Measurements from ENCODE around the gene METTL24. TPM values are rescaled to one million over a fixed set of nuclear protein-coding genes. Genes with fewer than 3 reads are reported as not detected.

METTL24 gene
- 1 to 10 TPM; 1.7 to 2.1 TPM for total RNA-seq
- long read RNA-seq, partial matches to known transcripts, result 0 of 2 reads
- long read RNA-seq, other reads (novel, unspliced or antisense), result 2 of 2 reads

GRCh38 chr6:110357664-110358552, at the start of gene METTL24:
TSS of gene METTL24 (minus strand) at chr6:110358349. CDS start at chr6:110358272, 77 bp downstream.
- peak; percentile 37 for DNase-seq
- intact Hi-C loops (cut with DNase I), result no loop called here

GRCh38 chr6:110404607-110405006, 46.5 kb upstream of the METTL24 start:
- DNase-seq (no peak), ATAC-seq (peak; percentile 65 to 66)
- intact Hi-C loops (cut with DNase I), result no loop called here

More at GRCh38 chr6:110357664-110358552, at the start of gene METTL24:
- peak; percentile 69 to 72 for ATAC-seq

GRCh38 chr6:110401585-110402176, 43.5 kb upstream of the METTL24 start:
- no peak for DNase-seq
- no peak for ATAC-seq
- intact Hi-C loops (cut with DNase I), result no loop called here

- DNase-seq, result no peak
- intact Hi-C loops (cut with DNase I), result no loop called here
- ATAC-seq, result peak; percentile 9 to 33
Observed at GRCh38 chr6:110400208-110400607, 42.1 kb upstream of the METTL24 start.

GRCh38 chr6:110399219-110400071, 41.3 kb upstream of the METTL24 start:
- ATAC-seq, result peak; percentile 60 to 70
- intact Hi-C loops (cut with DNase I), result no loop called here
- DNase-seq, result no peak

GRCh38 chr6:110398778-110399177, 40.6 kb upstream of the METTL24 start:
- intact Hi-C loops (cut with DNase I), result no loop called here

GRCh38 chr6:110395221-110395620, 37.1 kb upstream of the METTL24 start:
- intact Hi-C loops (cut with DNase I), result no loop called here
- DNase-seq, result no peak
- ATAC-seq, result peak; percentile 40 to 70

More at GRCh38 chr6:110398778-110399177, 40.6 kb upstream of the METTL24 start:
- DNase-seq (no peak), ATAC-seq (peak in 1 of 2 donors; percentile 22)

GRCh38 chr6:110394409-110394808, 36.3 kb upstream of the METTL24 start:
- intact Hi-C loops (cut with DNase I), result loop anchor here in 1 of 2 donors (5.0 kb wide), 1 partner anchor 357 kb away; no protein-coding TSS in a partner anchor
- ATAC-seq (peak; percentile 60 to 69), DNase-seq (no peak)

- intact Hi-C loops (cut with DNase I), result loop anchor here in 1 of 2 donors (5.0 kb wide), 1 partner anchor 355 kb away; no protein-coding TSS in a partner anchor
- ATAC-seq (no peak), DNase-seq (no peak)
Observed at GRCh38 chr6:110392727-110393126, 34.6 kb upstream of the METTL24 start.

- DNase-seq (no peak), ATAC-seq (no peak)
- intact Hi-C loops (cut with DNase I), result loop anchor here in 1 of 2 donors (2.0 to 5.0 kb wide), 3 partner anchors 212 to 686 kb away; partner anchors contain the start of gene WASF1
Observed at GRCh38 chr6:110390404-110390803, 32.3 kb upstream of the METTL24 start.

GRCh38 chr6:110389689-110390382, 31.7 kb upstream of the METTL24 start:
- intact Hi-C loops (cut with DNase I), result loop anchor here in 1 of 2 donors (2.0 to 5.0 kb wide), 3 partner anchors 211 to 685 kb away; partner anchors contain the start of gene WASF1
- ATAC-seq (peak in 1 of 2 donors; percentile 31), DNase-seq (no peak)

GRCh38 chr6:110387986-110388385, 29.8 kb upstream of the METTL24 start:
- ATAC-seq, result no peak
- no peak for DNase-seq
- intact Hi-C loops (cut with DNase I), result no loop called here

GRCh38 chr6:110385458-110385863, 27.3 kb upstream of the METTL24 start:
- intact Hi-C loops (cut with DNase I), result no loop called here
- ATAC-seq, result no peak
- DNase-seq, result no peak

- no peak for DNase-seq
- intact Hi-C loops (cut with DNase I), result no loop called here
Observed at GRCh38 chr6:110378552-110378951, 20.4 kb upstream of the METTL24 start.

GRCh38 chr6:110369066-110369465, 10.9 kb upstream of the METTL24 start:
- ATAC-seq, result no peak
- DNase-seq, result no peak
- intact Hi-C loops (cut with DNase I), result no loop called here

More at GRCh38 chr6:110378552-110378951, 20.4 kb upstream of the METTL24 start:
- ATAC-seq, result no peak

GRCh38 chr6:110368284-110368683, 10.1 kb upstream of the METTL24 start:
- intact Hi-C loops (cut with DNase I), result no loop called here
- ATAC-seq, result no peak
- DNase-seq, result no peak

- no peak for ATAC-seq
- intact Hi-C loops (cut with DNase I), result no loop called here
- DNase-seq, result no peak
Observed at GRCh38 chr6:110367825-110368224, 9.7 kb upstream of the METTL24 start.

GRCh38 chr6:110366975-110367374, 8.8 kb upstream of the METTL24 start:
- no peak for ATAC-seq
- intact Hi-C loops (cut with DNase I), result no loop called here

More at GRCh38 chr6:110366975-110367374, 8.8 kb upstream of the METTL24 start:
- DNase-seq, result no peak
